ENCODE data around the gene SPTBN2. TPM values are rescaled to one million over a fixed set of nuclear protein-coding genes. Genes with fewer than 3 reads are reported as not detected.
A peak's percentile ranks its signal among the peaks of the same experiment; 100 is the strongest.

The SPTBN2 gene
- total RNA-seq = 64.9 TPM
- polyA plus RNA-seq (ENCODE audit: insufficient read depth, low read depth, low replicate concordance) = 69.8 TPM
- long read RNA-seq, donor 1 = 0 reads
- long read RNA-seq, donor 2 = 0 reads
- long read RNA-seq, donor 3, partial matches to known transcripts = 0 of 2 reads
- long read RNA-seq, donor 3, other reads (novel, unspliced or antisense) = 0 of 2 reads
- long read RNA-seq, donor 4 = 0 reads
- long read RNA-seq, donor 5 = 0 reads
- long read RNA-seq, donor 6, partial matches to known transcripts = 0 of 1 reads
- long read RNA-seq, donor 6, other reads (novel, unspliced or antisense) = 0 of 1 reads
- long read RNA-seq, donor 7, partial matches to known transcripts = 12 of 19 reads
- long read RNA-seq, donor 7, other reads (novel, unspliced or antisense) = 7 of 19 reads
- long read RNA-seq, donor 8 = 0 reads
- long read RNA-seq, donor 9, partial matches to known transcripts = 0 of 2 reads
- long read RNA-seq, donor 9, other reads (novel, unspliced or antisense) = 0 of 2 reads
- long read RNA-seq, donor 10, partial matches to known transcripts = 0 of 2 reads
- long read RNA-seq, donor 10, other reads (novel, unspliced or antisense) = 0 of 2 reads

DNA sequence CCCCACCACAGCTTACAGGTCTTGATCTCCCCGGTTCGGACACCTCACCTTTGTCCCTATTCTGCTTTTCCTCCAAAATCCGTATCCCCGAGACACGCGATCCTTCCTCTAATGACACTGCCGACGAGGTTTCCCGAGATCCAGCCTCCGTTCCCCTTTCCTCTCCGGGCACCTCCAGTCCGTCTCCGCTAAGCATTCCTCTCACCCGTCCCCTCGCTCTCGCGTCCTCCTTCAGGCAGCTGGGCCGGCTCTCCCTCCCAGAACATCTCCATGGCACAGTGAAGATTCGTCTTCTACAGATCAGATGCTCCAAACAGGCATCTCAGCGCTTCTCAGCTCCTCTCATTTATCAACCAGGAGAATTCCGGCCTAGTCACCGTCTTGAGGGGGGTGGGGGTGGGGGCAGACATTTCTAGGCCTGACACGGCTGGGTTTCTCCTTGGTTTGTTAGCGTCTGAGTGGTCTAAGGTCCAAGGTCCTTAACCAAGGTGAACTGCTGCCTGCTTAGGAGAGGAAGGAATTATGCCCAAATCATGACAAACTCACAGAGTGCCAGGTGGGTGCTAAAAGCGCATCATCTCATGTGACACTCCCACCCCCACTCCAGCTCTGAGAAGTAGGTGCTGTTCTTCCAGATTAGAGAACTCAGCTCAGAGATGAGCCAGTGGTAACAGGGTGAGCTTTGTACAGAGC lies at the start of gene SPTBN2:
Gene SPTBN2, minus strand, starts transcription at position 524 of the 693 bp plus-strand sequence. CDS start 7,976 bp downstream, outside the sequence.
- FAIRE-seq (no peak), DNase-seq (peak in 4 of 5 donors; percentile 47 to 62 (median 56))
- peak within 1 kb of the TSS in 2 of 3 donors; percentile 64 to 69 for H3K9ac ChIP-seq (ENCODE audit: low read length in 3 of 3)
- H3K27me3 ChIP-seq (ENCODE audit: control insufficient read depth, insufficient read depth, low read length) = no peaks in the 10 kb centered on the region
- H3K27ac ChIP-seq (ENCODE audit: low read depth in 2 of 2, low read length in 2 of 2) = peak within 1 kb of the TSS; percentile 69 to 83
- peaks cover 0 to 19% (median 7%) of the 10 kb centered on the region in 3 donors for H3K4me1 ChIP-seq (ENCODE audit: control insufficient read depth in 2 of 3, insufficient read depth in 2 of 3, low read depth in 1 of 3, low read length in 3 of 3)
- no peaks in the 10 kb centered on the region for H3K36me3 ChIP-seq (ENCODE audit: control insufficient read depth in 2 of 3, insufficient read depth in 3 of 3, low read length in 3 of 3)
- H3K4me3 ChIP-seq (ENCODE audit: low read length in 3 of 3) = peak within 1 kb of the TSS; percentile 52 to 65 (median 57)
- no peaks in the 10 kb centered on the region for H3K9me3 ChIP-seq (ENCODE audit: control insufficient read depth in 2 of 3, insufficient read depth in 1 of 3, low read length in 3 of 3)
- TF ChIP-seq, protein P1, sequence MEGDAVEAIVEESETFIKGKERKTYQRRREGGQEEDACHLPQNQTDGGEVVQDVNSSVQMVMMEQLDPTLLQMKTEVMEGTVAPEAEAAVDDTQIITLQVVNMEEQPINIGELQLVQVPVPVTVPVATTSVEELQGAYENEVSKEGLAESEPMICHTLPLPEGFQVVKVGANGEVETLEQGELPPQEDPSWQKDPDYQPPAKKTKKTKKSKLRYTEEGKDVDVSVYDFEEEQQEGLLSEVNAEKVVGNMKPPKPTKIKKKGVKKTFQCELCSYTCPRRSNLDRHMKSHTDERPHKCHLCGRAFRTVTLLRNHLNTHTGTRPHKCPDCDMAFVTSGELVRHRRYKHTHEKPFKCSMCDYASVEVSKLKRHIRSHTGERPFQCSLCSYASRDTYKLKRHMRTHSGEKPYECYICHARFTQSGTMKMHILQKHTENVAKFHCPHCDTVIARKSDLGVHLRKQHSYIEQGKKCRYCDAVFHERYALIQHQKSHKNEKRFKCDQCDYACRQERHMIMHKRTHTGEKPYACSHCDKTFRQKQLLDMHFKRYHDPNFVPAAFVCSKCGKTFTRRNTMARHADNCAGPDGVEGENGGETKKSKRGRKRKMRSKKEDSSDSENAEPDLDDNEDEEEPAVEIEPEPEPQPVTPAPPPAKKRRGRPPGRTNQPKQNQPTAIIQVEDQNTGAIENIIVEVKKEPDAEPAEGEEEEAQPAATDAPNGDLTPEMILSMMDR (IDR thresholded peaks at IDR 0.05; ENCODE audit: borderline replicate concordance, extremely low read depth, insufficient read depth) = no peak
- intact Hi-C loops (cut with DNase I) = no loop called here

DNA sequence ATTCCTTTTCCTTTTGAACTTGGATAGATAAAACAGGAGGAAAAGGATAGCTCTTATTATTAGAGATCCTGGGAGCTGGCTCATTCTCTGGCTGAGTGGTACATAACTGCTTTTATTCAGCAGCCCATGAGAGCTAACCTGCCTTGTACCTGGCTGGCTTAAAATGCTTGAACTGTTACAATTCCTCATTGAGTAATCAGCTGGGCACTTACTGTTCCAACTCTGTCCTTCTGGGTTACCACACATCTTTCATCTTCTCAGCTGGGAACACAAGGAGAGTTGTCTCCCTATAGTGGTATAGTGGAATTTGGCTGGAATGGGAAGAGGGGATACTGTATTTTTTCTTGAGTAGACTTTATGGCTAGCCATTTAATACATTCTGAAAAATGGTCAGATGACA lies 39.8 kb upstream of the SPTBN2 start:
- Histone ChIP-seq H3K4me1 (ENCODE audit: control insufficient read depth in 2 of 3, insufficient read depth in 2 of 3, low read depth in 1 of 3, low read length in 3 of 3) (no peaks in the 10 kb centered on the region), H3K9ac (ENCODE audit: low read length in 3 of 3) (no peak overlapping the region), H3K4me3 (ENCODE audit: low read length in 3 of 3) (no peak overlapping the region), H3K9me3 (ENCODE audit: control insufficient read depth in 2 of 3, insufficient read depth in 1 of 3, low read length in 3 of 3) (no peaks in the 10 kb centered on the region), H3K27ac (ENCODE audit: low read depth in 2 of 2, low read length in 2 of 2) (no peak overlapping the region), H3K36me3 (ENCODE audit: control insufficient read depth in 2 of 3, insufficient read depth in 3 of 3, low read length in 3 of 3) (no peaks in the 10 kb centered on the region), H3K27me3 (ENCODE audit: control insufficient read depth, insufficient read depth, low read length) (no peaks in the 10 kb centered on the region)
- intact Hi-C loops (cut with DNase I) = no loop called here
- no peak for FAIRE-seq
- no peak for DNase-seq
- TF ChIP-seq, protein P1 (IDR thresholded peaks at IDR 0.05; ENCODE audit: borderline replicate concordance, extremely low read depth, insufficient read depth) = no peak

GRCh38 chr11:66768088-66768521 lies 39.1 kb upstream of the SPTBN2 start:
- Histone ChIP-seq H3K9me3 (ENCODE audit: control insufficient read depth in 2 of 3, insufficient read depth in 1 of 3, low read length in 3 of 3) (no peaks in the 10 kb centered on the region), H3K36me3 (ENCODE audit: control insufficient read depth in 2 of 3, insufficient read depth in 3 of 3, low read length in 3 of 3) (no peaks in the 10 kb centered on the region), H3K9ac (ENCODE audit: low read length in 3 of 3) (no peak overlapping the region), H3K27ac (ENCODE audit: low read depth in 2 of 2, low read length in 2 of 2) (no peak overlapping the region), H3K27me3 (ENCODE audit: control insufficient read depth, insufficient read depth, low read length) (no peaks in the 10 kb centered on the region), H3K4me3 (ENCODE audit: low read length in 3 of 3) (no peak overlapping the region), H3K4me1 (ENCODE audit: control insufficient read depth in 2 of 3, insufficient read depth in 2 of 3, low read depth in 1 of 3, low read length in 3 of 3) (no peaks in the 10 kb centered on the region)
- FAIRE-seq (no peak), DNase-seq (no peak)
- TF ChIP-seq, protein P1 (IDR thresholded peaks at IDR 0.05; ENCODE audit: borderline replicate concordance, extremely low read depth, insufficient read depth) = no peak
- intact Hi-C loops (cut with DNase I) = no loop called here
